IMR-90 (cell line): ENCODE data around the gene MOV10. TPM values are rescaled to one million over a fixed set of nuclear protein-coding genes. Genes with fewer than 3 reads are reported as not detected.

Experiments
- ATAC-seq: fragments of 200-7000 bp; cut with Tn5 transposase; 2 replicates; pipeline ENCODE4 v1.9.1; 2020; ENCODE audit warnings: low read depth, mild to moderate bottlenecking, moderate library complexity
- BruUV-seq: library from RNA; stranded (reverse); fragments of 400-500 nt; replicated peaks from 2 replicates; lab custom pipeline; 2021; lab: Mats Ljungman, UMichigan
- CTCF ChIA-PET: fragments of 300-600 bp; formaldehyde crosslinking; extraction: SDS; loops from one replicate; lab custom pipeline; 2021; ENCODE audit warnings: antibody characterized with exemption; lab: Yijun Ruan, JAX
- POLR2A ChIA-PET: fragments of 300-600 bp; sonication (Branson Sonifier 250); formaldehyde crosslinking; loops from one replicate; lab custom pipeline; 2022; ENCODE audit warnings: antibody characterized with exemption; ENCODE audit not compliant: unreplicated experiment; lab: Charles Lee
- DNase-seq: peaks from one replicate; pipeline ENCODE4 v3.0.0; 2013
- H2AFZ ChIP-seq: replicated peaks from 2 replicates; pipeline ENCODE3; 2013; ENCODE audit warnings: low read length, mild to moderate bottlenecking; ENCODE audit not compliant: poor library complexity
- H2AK5ac ChIP-seq: 2 replicates; pipeline ENCODE4 v1.6.1; 2013; ENCODE audit warnings: low read depth, low read length, inconsistent platforms
- H2AK9ac ChIP-seq: replicated peaks from 2 replicates; pipeline ENCODE3; 2013; ENCODE audit warnings: mild to moderate bottlenecking, low read depth, low read length, moderate library complexity; ENCODE audit not compliant: poor library complexity
- H2BK120ac ChIP-seq: 2 replicates; pipeline ENCODE4 v1.6.1; 2013; ENCODE audit warnings: low read depth, low read length, inconsistent platforms
- H2BK15ac ChIP-seq: 3 replicates; pipeline ENCODE4 v1.6.1; 2013; ENCODE audit warnings: low read depth, low read length, inconsistent platforms
- H2BK20ac ChIP-seq: 2 replicates; pipeline ENCODE4 v1.6.1; 2013; ENCODE audit warnings: low read depth, mild to moderate bottlenecking, inconsistent platforms, low read length, moderate library complexity
- H2BK5ac ChIP-seq: 2 replicates; pipeline ENCODE4 v1.6.1; 2013; ENCODE audit warnings: mild to moderate bottlenecking, low read depth, low read length, inconsistent platforms; ENCODE audit not compliant: poor library complexity, severe bottlenecking
- H3K14ac ChIP-seq: replicated peaks from 2 replicates; pipeline ENCODE4 v1.6.1; 2013; ENCODE audit warnings: low read depth, low read length, inconsistent platforms
- H3K18ac ChIP-seq: 2 replicates; pipeline ENCODE4 v1.6.1; 2013; ENCODE audit warnings: low read depth, low read length, control low read depth
- H3K23ac ChIP-seq: 2 replicates; pipeline ENCODE4 v1.6.1; 2013; ENCODE audit warnings: low read depth, low read length, inconsistent platforms
- H3K27ac ChIP-seq: 2 replicates; pipeline ENCODE4 v1.5.1; 2013; ENCODE audit warnings: mild to moderate bottlenecking, control low read depth, low read length; ENCODE audit not compliant: insufficient read depth
- H3K27me3 ChIP-seq: 2 replicates; pipeline ENCODE4 v1.6.1; 2013; ENCODE audit warnings: low read length; ENCODE audit not compliant: control insufficient read depth, insufficient read depth
- H3K36me3 ChIP-seq: 2 replicates; pipeline ENCODE4 v1.6.1; 2013; ENCODE audit warnings: low read length, mixed read lengths; ENCODE audit not compliant: control insufficient read depth, insufficient read depth
- H3K4ac ChIP-seq: 2 replicates; pipeline ENCODE4 v1.6.1; 2013; ENCODE audit warnings: low read depth, low read length, inconsistent platforms
- H3K4me1 ChIP-seq: 2 replicates; pipeline ENCODE4 v1.6.1; 2013; ENCODE audit warnings: low read length, mixed read lengths; ENCODE audit not compliant: control insufficient read depth, insufficient read depth
- H3K4me2 ChIP-seq: 2 replicates; pipeline ENCODE4 v1.6.1; 2013; ENCODE audit warnings: low read depth, mild to moderate bottlenecking, control low read depth, low read length, moderate library complexity
- H3K4me3 ChIP-seq: 2 replicates; pipeline ENCODE4 v1.5.1; 2013; ENCODE audit warnings: low read depth, mild to moderate bottlenecking, control low read depth, low read length, moderate library complexity; ENCODE audit not compliant: insufficient read depth
- H3K56ac ChIP-seq: 2 replicates; pipeline ENCODE4 v1.6.1; 2013; ENCODE audit warnings: low read length, inconsistent platforms; ENCODE audit not compliant: insufficient read depth; ENCODE audit errors: extremely low read depth
- H3K79me1 ChIP-seq, 2 experiments: 2 replicates each; pipeline ENCODE4 v1.6.1; 2013; ENCODE audit warnings: low read length in 2 of 2, inconsistent platforms in 1 of 2, low read depth in 1 of 2
- H3K9ac ChIP-seq: 2 replicates; pipeline ENCODE4 v1.6.1; 2013; ENCODE audit warnings: low read depth, low read length, control low read depth
- H3K9me1 ChIP-seq: 2 replicates; pipeline ENCODE4 v1.6.1; 2013; ENCODE audit warnings: low read length, inconsistent platforms; ENCODE audit not compliant: insufficient read depth
- H3K9me3 ChIP-seq: 2 replicates; pipeline ENCODE4 v1.6.1; 2013; ENCODE audit warnings: low read length; ENCODE audit not compliant: control insufficient read depth, insufficient read depth
- H4K20me1 ChIP-seq: 2 replicates; pipeline ENCODE4 v1.6.1; 2013; ENCODE audit warnings: low read length, inconsistent platforms; ENCODE audit not compliant: insufficient read depth
- H4K5ac ChIP-seq: 2 replicates; pipeline ENCODE4 v1.6.1; 2013; ENCODE audit warnings: mild to moderate bottlenecking, low read depth, low read length, control low read depth
- H4K8ac ChIP-seq, 2 experiments: 2 replicates each; pipeline ENCODE4 v1.6.1; 2013; ENCODE audit warnings: low read depth in 2 of 2, low read length in 2 of 2, control low read depth in 1 of 2, inconsistent platforms in 1 of 2
- H4K91ac ChIP-seq: 2 replicates; pipeline ENCODE4 v1.6.1; 2013; ENCODE audit warnings: low read depth, low read length, inconsistent platforms; ENCODE audit not compliant: insufficient read depth
- RAD21 ChIP-seq: IDR thresholded peaks from 2 replicates; pipeline ENCODE4 v1.6.1; 2012; ENCODE audit warnings: low read length, improper control_type of control experiment
- WGBS, 2 experiments: methylation state at CpG; one replicate each; pipeline versions ENCODE4 v1.1.5 to v1.1.7; 2013; ENCODE audit warnings: missing lambda C conversion rate in 2 of 2; ENCODE audit not compliant: insufficient read length in 1 of 2; ENCODE audit errors: extremely low coverage in 2 of 2; 5-methylcytosine and 5-hydroxymethylcytosine counted together
- dilution Hi-C: fragments of 300-500 bp; cut with HindIII; formaldehyde crosslinking; loops from one replicate; pipeline ENCODE4 v1.14.3; 2018; ENCODE audit warnings: low sequenced_read_pairs; ENCODE audit not compliant: unreplicated experiment
- in situ Hi-C: fragments of 300-500 bp; cut with MboI; formaldehyde crosslinking; loops from 3 replicates; pipeline ENCODE4 v1.14.3; 2019; ENCODE audit warnings: low sequenced_read_pairs, inconsistent platforms, mixed read lengths
- intact Hi-C: fragments of 100-400 bp; cut with micrococcal nuclease; formaldehyde crosslinking; loops from 2 replicates; pipeline ENCODE4 v1.10.0; 2022
- polyA plus RNA-seq, 3 experiments: library from polyadenylated mRNA; depleted of rRNA; stranded (reverse); fragments of >200 nt; gene quantifications; 2 replicates each; pipeline ENCODE4 v1.2.3, GENCODE V29; 2012; ENCODE audit warnings: low replicate concordance in 1 of 3
- total RNA-seq: library from RNA; depleted of rRNA; stranded (reverse); fragments of >200 nt; gene quantifications from 2 replicates; pipeline ENCODE4 v1.2.3, GENCODE V29; 2012

The MOV10 gene
- total and polyA plus RNA-seq, 2 of the 4 experiments (the other 2 are of a cell fraction) = 36.7 to 103 TPM

- no peak overlapping the region for H2BK5ac ChIP-seq
- no peak overlapping the region for H3K23ac ChIP-seq
- DNase-seq = no peak
- H3K9me3 ChIP-seq = no peaks in the 10 kb centered on the region
- H2BK15ac ChIP-seq = no peak overlapping the region
- H4K91ac ChIP-seq = no peak overlapping the region
- H3K18ac ChIP-seq = no peak overlapping the region
- no peak overlapping the region for H3K56ac ChIP-seq
- CTCF ChIA-PET = no interaction called here
- BruUV-seq = no TSS peak
- H3K79me1 ChIP-seq = peaks cover 4 to 14% of the 10 kb centered on the region in 2 experiments; a peak in 3 of 4 replicates
- peaks cover 7% of the 10 kb centered on the region for H3K4me1 ChIP-seq
- POLR2A ChIA-PET = no interaction called here
- no peak overlapping the region for H2BK120ac ChIP-seq
- no peak overlapping the region; the same call in 1 of the 2 replicates for H3K4ac ChIP-seq
- H3K36me3 ChIP-seq = no peaks in the 10 kb centered on the region
- no peak overlapping the region for H4K8ac ChIP-seq
- no peak overlapping the region for H3K4me2 ChIP-seq
- no peak overlapping the region for H3K4me3 ChIP-seq
- in situ Hi-C loops = loop anchor here (10.0 to 25.0 kb wide), 2 partner anchors 245 to 977 kb away; partner anchors contain the start of gene SLC16A1
- H2BK20ac ChIP-seq = no peak overlapping the region
- no peak overlapping the region for H2AFZ ChIP-seq
- no peak overlapping the region; the same call in 1 of the 2 replicates for H2AK5ac ChIP-seq
- dilution Hi-C loops = no loop called here
- 0 out of 2 replicates have a peak, but pooled peaks cover 3% of the 10 kb centered on the region for H3K9me1 ChIP-seq
- H4K5ac ChIP-seq = no peak overlapping the region
- H4K20me1 ChIP-seq = peaks cover 10% of the 10 kb centered on the region
- 92% methylated on average over 5 of the region's 7 CpGs; no CpG with 5 or more reads in 1 of the 2 experiments for WGBS, 2 experiments
- no peak overlapping the region for H3K14ac ChIP-seq
- H3K9ac ChIP-seq = no peak overlapping the region
- intact Hi-C loops = loop anchor here (10.0 kb wide), 1 partner anchor 245 kb away; the partner anchor contains the start of gene SLC16A1
- H2AK9ac ChIP-seq = no peak overlapping the region
- TF ChIP-seq RAD21 = no peak
- ATAC-seq = no peak
- H3K27ac ChIP-seq = no peak overlapping the region
- peaks cover 4% of the 10 kb centered on the region; the same call in 1 of the 2 replicates for H3K27me3 ChIP-seq
Observed at GRCh38 chr1:112710159-112710558, 35.7 kb downstream of the MOV10 start.
